Activated B cell treated with CpG ODN at 0.5 μM for 24 hours (primary cell): ENCODE measurements around the gene TIMM10. TPM values are rescaled to one million over a fixed set of nuclear protein-coding genes. Genes with fewer than 3 reads are reported as not detected.

ENCODE experiments used
- ATAC-seq: fragments of 200-7000 bp; cut with Tn5 transposase; one replicate; pipeline ENCODE4 v1.10.0; 2021; ENCODE audit warnings: low read depth, mild to moderate bottlenecking, moderate library complexity
- CTCF ChIA-PET: fragments of 350-600 bp; sonication (Branson Sonifier 250); formaldehyde crosslinking; loops from one replicate; lab custom pipeline; 2021; ENCODE audit warnings: antibody characterized with exemption; lab: Charles Lee
- POLR2A ChIA-PET: fragments of 350-600 bp; sonication (Branson Sonifier 250); formaldehyde crosslinking; loops from one replicate; lab custom pipeline; 2021; ENCODE audit warnings: antibody characterized with exemption; lab: Charles Lee
- DNase-seq: peaks from one replicate; pipeline ENCODE4 v3.0.0; 2022
- H3K27ac Mint-ChIP-seq: one replicate; pipeline ENCODE4 v1.8.0; 2020; ENCODE audit warnings: mixed read lengths
- H3K27me3 Mint-ChIP-seq: one replicate; pipeline ENCODE4 v1.8.0; 2021; ENCODE audit warnings: mixed read lengths
- H3K36me3 Mint-ChIP-seq: one replicate; pipeline ENCODE4 v1.8.0; 2021; ENCODE audit warnings: low read depth, mixed read lengths
- H3K4me1 Mint-ChIP-seq: one replicate; pipeline ENCODE4 v1.8.0; 2021; ENCODE audit warnings: mixed read lengths
- H3K4me3 Mint-ChIP-seq: one replicate; pipeline ENCODE4 v1.8.0; 2020; ENCODE audit warnings: mild to moderate bottlenecking, mixed read lengths
- H3K9me3 Mint-ChIP-seq: one replicate; pipeline ENCODE4 v1.8.0; 2020; ENCODE audit warnings: mixed read lengths
- intact Hi-C: fragments of 100-400 bp; cut with micrococcal nuclease; formaldehyde crosslinking; loops from one replicate; pipeline ENCODE4 v1.15.1; 2024
- total RNA-seq: library from RNA; stranded (reverse); gene quantifications from 2 replicates; pipeline ENCODE4 v1.2.3, GENCODE V29; 2022
- TF ChIP-seq, protein P1 (sequence below): fragments of 200-600 bp; IDR thresholded peaks from one replicate; pipeline ENCODE4 v1.8.0; 2022; ENCODE audit warnings: antibody characterized with exemption, mild to moderate bottlenecking

Gene TIMM10
- total RNA-seq, 1 donor from 2014 or later: 100 TPM

DNA sequence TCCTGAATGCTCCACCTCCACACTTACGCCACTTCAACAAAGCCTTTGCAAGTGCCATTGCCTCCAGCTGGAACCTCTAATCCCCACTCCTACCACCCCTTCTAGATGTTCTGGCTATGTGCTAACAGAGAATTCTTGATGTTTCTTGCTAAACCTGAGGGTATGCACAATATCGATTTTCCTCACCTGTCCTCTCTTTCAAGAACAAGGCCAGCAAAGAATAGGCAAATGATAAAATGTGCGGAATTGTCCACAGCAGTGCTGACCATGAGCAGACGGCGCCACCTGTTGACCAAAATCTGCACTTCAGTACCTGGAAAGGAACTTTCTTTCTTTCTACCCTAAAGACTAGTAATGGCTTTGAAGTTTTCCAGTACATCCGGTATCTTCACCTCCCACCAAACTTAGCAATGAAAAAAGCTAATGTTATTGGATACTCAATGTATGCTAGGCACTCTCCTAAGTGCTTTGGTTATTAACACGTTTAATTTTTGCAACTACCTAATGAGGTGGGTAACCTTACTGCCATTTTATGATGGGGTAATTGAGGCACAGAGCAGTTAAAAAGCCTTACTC, 3.4 kb downstream of the TIMM10 start:
- ChIA-PET CTCF (interaction anchor here (0.7 to 9.7 kb wide), 22 partner anchors 9 to 184 kb away, joined by 3 to 224 read pairs (median 5); partner anchors contain the start of genes RTN4RL2, SLC43A1 and UBE2L6), POLR2A (interaction anchor here (0.8 to 2.5 kb wide), 4 partner anchors 12 to 69 kb away, joined by 3 to 11 read pairs (median 6); partner anchors contain the start of gene SLC43A1)
- Mint-ChIP-seq H3K27ac (no peak overlapping the region), H3K27me3 (no peaks in the 10 kb centered on the region), H3K36me3 (peaks cover 31% of the 10 kb centered on the region), H3K4me1 (peaks cover 25% of the 10 kb centered on the region), H3K4me3 (no peak overlapping the region), H3K9me3 (no peaks in the 10 kb centered on the region)
- intact Hi-C loops: loop anchor here (1.0 to 10.0 kb wide), 6 partner anchors 34 to 682 kb away; no protein-coding TSS in a partner anchor
- TF ChIP-seq, protein P1, sequence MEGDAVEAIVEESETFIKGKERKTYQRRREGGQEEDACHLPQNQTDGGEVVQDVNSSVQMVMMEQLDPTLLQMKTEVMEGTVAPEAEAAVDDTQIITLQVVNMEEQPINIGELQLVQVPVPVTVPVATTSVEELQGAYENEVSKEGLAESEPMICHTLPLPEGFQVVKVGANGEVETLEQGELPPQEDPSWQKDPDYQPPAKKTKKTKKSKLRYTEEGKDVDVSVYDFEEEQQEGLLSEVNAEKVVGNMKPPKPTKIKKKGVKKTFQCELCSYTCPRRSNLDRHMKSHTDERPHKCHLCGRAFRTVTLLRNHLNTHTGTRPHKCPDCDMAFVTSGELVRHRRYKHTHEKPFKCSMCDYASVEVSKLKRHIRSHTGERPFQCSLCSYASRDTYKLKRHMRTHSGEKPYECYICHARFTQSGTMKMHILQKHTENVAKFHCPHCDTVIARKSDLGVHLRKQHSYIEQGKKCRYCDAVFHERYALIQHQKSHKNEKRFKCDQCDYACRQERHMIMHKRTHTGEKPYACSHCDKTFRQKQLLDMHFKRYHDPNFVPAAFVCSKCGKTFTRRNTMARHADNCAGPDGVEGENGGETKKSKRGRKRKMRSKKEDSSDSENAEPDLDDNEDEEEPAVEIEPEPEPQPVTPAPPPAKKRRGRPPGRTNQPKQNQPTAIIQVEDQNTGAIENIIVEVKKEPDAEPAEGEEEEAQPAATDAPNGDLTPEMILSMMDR: peak; percentile 98
- DNase-seq (peak; percentile 55), ATAC-seq (no peak)

DNA sequence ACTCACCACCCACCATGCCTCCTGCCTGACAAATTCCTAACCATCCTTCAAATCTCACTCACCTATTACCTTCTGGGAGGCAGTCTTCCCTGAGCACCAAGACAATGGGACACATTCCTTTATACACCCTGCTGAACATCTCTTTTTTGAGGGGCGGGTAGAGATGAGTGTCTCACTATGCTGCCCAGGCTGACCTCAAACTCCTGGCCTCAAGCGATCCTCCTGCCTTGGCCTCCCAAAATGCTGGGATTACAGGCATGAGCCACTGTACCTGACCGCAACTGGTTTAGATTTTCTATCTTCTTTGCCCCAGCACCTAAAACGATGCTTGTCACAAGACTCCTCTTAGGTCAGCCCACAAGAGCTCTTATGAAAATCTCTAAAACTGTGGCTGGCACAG, 7.1 kb downstream of the TIMM10 start:
- intact Hi-C loops: loop anchor here (10.0 kb wide), 1 partner anchor 679 kb away; no protein-coding TSS in a partner anchor
- peaks cover 17% of the 10 kb centered on the region for H3K36me3 Mint-ChIP-seq
- no peaks in the 10 kb centered on the region for H3K27me3 Mint-ChIP-seq
- H3K9me3 Mint-ChIP-seq: no peaks in the 10 kb centered on the region
- TF ChIP-seq, protein P1: no peak
- H3K4me1 Mint-ChIP-seq: peaks cover 10% of the 10 kb centered on the region
- ChIA-PET POLR2A (interaction anchor here (0.7 kb wide), 2 partner anchors 34 to 46 kb away, joined by 3 to 5 read pairs; no protein-coding TSS in a partner anchor), CTCF (interaction anchor here (1.6 to 9.7 kb wide), 3 partner anchors 31 to 178 kb away, joined by 8 to 224 read pairs (median 198); partner anchors contain the start of gene RTN4RL2)
- no peak overlapping the region for H3K4me3 Mint-ChIP-seq
- DNase-seq: no peak
- no peak overlapping the region for H3K27ac Mint-ChIP-seq
- ATAC-seq: no peak

DNA sequence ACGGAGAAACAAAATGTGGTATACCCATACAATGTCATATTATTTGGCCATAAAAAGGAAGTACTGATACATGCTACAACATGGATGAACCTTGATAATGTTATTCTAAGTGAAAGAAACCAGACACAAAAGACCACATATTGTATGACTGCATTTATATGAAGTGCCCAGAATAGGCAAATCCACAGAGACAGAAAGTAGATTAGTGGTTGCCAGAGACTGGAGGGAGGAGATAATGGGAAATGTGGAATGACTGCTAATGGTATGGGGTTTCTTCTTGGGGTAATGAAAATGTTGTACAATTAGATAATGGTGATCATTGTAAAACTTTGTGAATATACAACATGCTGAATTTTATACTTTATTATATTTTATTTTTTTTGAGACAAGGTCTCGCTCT, 9.4 kb downstream of the TIMM10 start:
- intact Hi-C loops: loop anchor here (10.0 kb wide), 1 partner anchor 676 kb away; no protein-coding TSS in a partner anchor
- ChIA-PET CTCF (interaction anchor here (0.6 to 1.3 kb wide), 4 partner anchors 29 to 74 kb away, joined by 3 to 5 read pairs (median 4); no protein-coding TSS in a partner anchor), POLR2A (interaction anchor here (0.7 kb wide), 1 partner anchor 127 kb away, joined by 6 read pairs; no protein-coding TSS in a partner anchor)
- no peaks in the 10 kb centered on the region for H3K27me3 Mint-ChIP-seq
- ATAC-seq (no peak), DNase-seq (no peak)
- H3K4me1 Mint-ChIP-seq: peaks cover 8% of the 10 kb centered on the region
- TF ChIP-seq, protein P1: no peak
- no peaks in the 10 kb centered on the region for H3K9me3 Mint-ChIP-seq
- H3K27ac Mint-ChIP-seq: no peak overlapping the region
- no peaks in the 10 kb centered on the region for H3K36me3 Mint-ChIP-seq
- H3K4me3 Mint-ChIP-seq: no peak overlapping the region

DNA sequence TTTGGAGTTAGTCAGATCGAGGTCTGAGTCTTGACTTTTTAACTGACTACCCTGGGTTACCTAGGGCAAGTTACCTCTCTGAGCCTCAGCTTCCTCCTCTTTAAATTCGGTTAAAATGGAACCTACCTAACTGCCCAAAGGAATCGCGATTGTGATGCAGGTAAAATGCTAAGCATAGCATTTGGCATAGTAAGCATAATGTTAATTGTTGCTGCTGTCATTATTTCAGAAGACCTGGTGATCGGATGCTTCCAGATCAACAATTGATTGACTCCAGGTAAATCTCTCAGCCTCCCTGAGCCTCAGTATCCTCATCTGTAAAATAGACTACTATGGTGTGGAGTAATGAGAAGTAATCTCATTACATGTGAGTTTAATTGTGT, 14.5 kb downstream of the TIMM10 start:
- ATAC-seq (no peak), DNase-seq (no peak)
- POLR2A ChIA-PET: interaction anchor here (0.8 to 3.6 kb wide), 6 partner anchors 11 to 191 kb away, joined by 3 to 18 read pairs (median 4); partner anchors contain the start of gene TNKS1BP1
- H3K27ac Mint-ChIP-seq: peak overlapping the region; percentile 61
- H3K27me3 Mint-ChIP-seq: no peaks in the 10 kb centered on the region
- H3K36me3 Mint-ChIP-seq: peaks cover 4% of the 10 kb centered on the region
- CTCF ChIA-PET: interaction anchor here (1.9 to 6.7 kb wide), 5 partner anchors 11 to 58 kb away, joined by 6 to 45 read pairs (median 12); no protein-coding TSS in a partner anchor
- intact Hi-C loops: loop anchor here (10.0 kb wide), 1 partner anchor 1639 kb away; no protein-coding TSS in a partner anchor
- peak overlapping the region; percentile 97 for H3K4me3 Mint-ChIP-seq
- TF ChIP-seq, protein P1: no peak
- H3K4me1 Mint-ChIP-seq: peaks cover 43% of the 10 kb centered on the region
- no peaks in the 10 kb centered on the region for H3K9me3 Mint-ChIP-seq
